SK-N-SH (cell line): Measurements from ENCODE around the gene RCE1. TPM values are rescaled to one million over a fixed set of nuclear protein-coding genes. Genes with fewer than 3 reads are reported as not detected.
A peak's percentile ranks its signal among the peaks of the same experiment; 100 is the strongest.

ENCODE experiments used
- CTCF ChIA-PET: fragments of 300-600, 350-600 bp; formaldehyde crosslinking; extraction: SDS; loops from one replicate; lab custom pipeline; 2021; lab: Yijun Ruan, JAX
- POLR2A ChIA-PET: fragments of 350-600 bp; sonication (Branson Sonifier 250); formaldehyde crosslinking; extraction: SDS; loops from one replicate; lab custom pipeline; 2020; ENCODE audit warnings: antibody characterized with exemption, inconsistent platforms; lab: Yijun Ruan, JAX
- DNase-seq: peaks from one replicate; pipeline ENCODE4 v3.0.0; 2012
- H2AFZ ChIP-seq: fragments of 200-600 bp; sonication (generic); 2 replicates; pipeline ENCODE4 v1.8.1; 2016; ENCODE audit warnings: antibody characterized with exemption, mild to moderate bottlenecking, low read depth
- H3F3A ChIP-seq: fragments of 200-600 bp; sonication (generic); replicated peaks from 2 replicates; pipeline ENCODE3; 2016; ENCODE audit warnings: antibody characterized with exemption, mild to moderate bottlenecking; ENCODE audit not compliant: insufficient read depth
- H3K27ac ChIP-seq, 2 experiments: fragments of 200-500 bp in 1 of 2; fragments of 200-600 bp in 1 of 2; sonication (Bioruptor generic) in 1 of 2; sonication (generic), shearing (Covaris generic) in 1 of 2; 2 replicates each; pipeline versions ENCODE4 v1.5.1 to v1.6.1; 2014 to 2016; ENCODE audit warnings: low read depth in 2 of 2, inconsistent platforms in 1 of 2, low read length in 1 of 2, mild to moderate bottlenecking in 1 of 2, mixed read lengths in 1 of 2
- H3K27me3 ChIP-seq: fragments of 200-600 bp; sonication (generic), shearing (Covaris generic); 2 replicates; pipeline ENCODE4 v1.6.1; 2016; ENCODE audit warnings: mixed run types; ENCODE audit not compliant: insufficient read depth
- H3K36me3 ChIP-seq, 2 experiments: fragments of 200-500 bp in 1 of 2; fragments of 200-600 bp in 1 of 2; sonication (Bioruptor generic) in 1 of 2; sonication (generic) in 1 of 2; replicated peaks in 1 of 2; 2 replicates each; pipeline versions ENCODE3 to v1.5.1; 2014 to 2016; ENCODE audit warnings: low read length in 1 of 2, mild to moderate bottlenecking in 1 of 2; ENCODE audit not compliant: insufficient read depth in 2 of 2, control insufficient read depth in 1 of 2
- H3K4me1 ChIP-seq, 2 experiments: fragments of 200-500 bp in 1 of 2; fragments of 200-600 bp in 1 of 2; sonication (Bioruptor generic) in 1 of 2; sonication (generic), shearing (Covaris generic) in 1 of 2; 2 replicates each; pipeline versions ENCODE4 v1.5.1 to v1.6.1; 2014 to 2016; ENCODE audit warnings: low read depth in 1 of 2, low read length in 1 of 2, mixed run types in 1 of 2; ENCODE audit not compliant: insufficient read depth in 2 of 2, control insufficient read depth in 1 of 2
- H3K4me2 ChIP-seq: fragments of 200-600 bp; sonication (generic), shearing (Covaris generic); 2 replicates; pipeline ENCODE4 v1.6.1; 2017; ENCODE audit warnings: mixed run types
- H3K4me3 ChIP-seq, 2 experiments: fragments of 200-500 bp in 1 of 2; fragments of 200-600 bp in 1 of 2; sonication (Bioruptor generic) in 1 of 2; sonication (generic), shearing (Covaris generic) in 1 of 2; 2 replicates each; pipeline versions ENCODE4 v1.5.1 to v1.8.1; 2014 to 2016; ENCODE audit warnings: low read depth in 2 of 2, inconsistent platforms in 1 of 2, low read length in 1 of 2, mild to moderate bottlenecking in 1 of 2, mixed read lengths in 1 of 2, moderate library complexity in 1 of 2
- H3K79me2 ChIP-seq: fragments of 200-600 bp; sonication (generic); 2 replicates; pipeline ENCODE4 v1.8.1; 2017; ENCODE audit warnings: mild to moderate bottlenecking; ENCODE audit not compliant: insufficient read depth
- H3K9ac ChIP-seq: fragments of 200-600 bp; sonication (generic); 2 replicates; pipeline ENCODE4 v1.6.1; 2017; ENCODE audit warnings: mixed run types
- H3K9me2 ChIP-seq: fragments of 200-600 bp; sonication (generic); 2 replicates; pipeline ENCODE4 v1.6.1; 2017; ENCODE audit warnings: mixed run types
- H3K9me3 ChIP-seq: fragments of 200-600 bp; sonication (generic); 2 replicates; pipeline ENCODE4 v1.6.1; 2017; ENCODE audit warnings: mixed run types, mild to moderate bottlenecking, moderate library complexity
- H4K20me1 ChIP-seq: fragments of 200-600 bp; sonication (generic); 2 replicates; pipeline ENCODE4 v1.6.1; 2017; ENCODE audit warnings: mild to moderate bottlenecking, mixed run types; ENCODE audit not compliant: insufficient read depth
- CHD2 ChIP-seq: fragments of 150-350 bp; IDR thresholded peaks from 2 replicates; pipeline ENCODE4 v1.6.1; 2018; ENCODE audit warnings: low read length; ENCODE audit not compliant: partially characterized antibody
- CTCF ChIP-seq: fragments of 200-600 bp; sonication (generic); IDR thresholded peaks from 2 replicates; pipeline ENCODE4 v1.6.1; 2017; ENCODE audit warnings: antibody characterized with exemption, mild to moderate bottlenecking, moderate library complexity
- FOSL2 ChIP-seq: IDR thresholded peaks from 2 replicates; pipeline ENCODE4 v1.4.0; 2012; ENCODE audit warnings: low read depth, mild to moderate bottlenecking, moderate library complexity, borderline replicate concordance
- FOXM1 ChIP-seq: IDR thresholded peaks from 2 replicates; pipeline ENCODE4 v1.4.0; 2012; ENCODE audit warnings: low read depth, mild to moderate bottlenecking
- GABPA ChIP-seq: IDR thresholded peaks from 2 replicates; pipeline ENCODE4 v1.4.0; 2012; ENCODE audit warnings: low read depth, mild to moderate bottlenecking
- GATA2 ChIP-seq: sonication (generic); formaldehyde crosslinking; IDR thresholded peaks from 2 replicates; pipeline ENCODE4 v1.5.0; 2020; ENCODE audit warnings: mild to moderate bottlenecking, missing genetic modification reagents
- IRF3 ChIP-seq: fragments of 150-350 bp; IDR thresholded peaks from 2 replicates; pipeline ENCODE4 v1.6.1; 2016; ENCODE audit warnings: mild to moderate bottlenecking, low read depth, low read length
- JUND ChIP-seq: IDR thresholded peaks from 2 replicates; pipeline ENCODE4 v1.4.0; 2012
- MAX ChIP-seq: IDR thresholded peaks from 2 replicates; pipeline ENCODE4 v1.4.0; 2012; ENCODE audit warnings: low read depth
- MEF2A ChIP-seq: IDR thresholded peaks from 2 replicates; pipeline ENCODE4 v1.4.0; 2012; ENCODE audit warnings: low read depth, borderline replicate concordance
- NFIC ChIP-seq: IDR thresholded peaks from 2 replicates; pipeline ENCODE4 v1.4.0; 2012; ENCODE audit warnings: borderline replicate concordance
- PBX3 ChIP-seq: IDR thresholded peaks from 2 replicates; pipeline ENCODE4; 2012
- POLR2AphosphoS5 ChIP-seq: IDR thresholded peaks from 2 replicates; pipeline ENCODE4 v1.6.1; 2012; ENCODE audit warnings: low read depth, low read length
- REST ChIP-seq: IDR thresholded peaks from 2 replicates; pipeline ENCODE4 v1.6.1; 2012; ENCODE audit warnings: mild to moderate bottlenecking, low read depth, low read length, moderate library complexity
- RFX5 ChIP-seq: IDR thresholded peaks from 2 replicates; pipeline ENCODE4 v1.6.1; 2012; ENCODE audit warnings: mild to moderate bottlenecking, improper control_type of control experiment, low read length
- RXRA ChIP-seq: IDR thresholded peaks from 2 replicates; pipeline ENCODE4 v1.4.0; 2012; ENCODE audit warnings: low read depth, mild to moderate bottlenecking, borderline replicate concordance
- SIN3A ChIP-seq: IDR thresholded peaks from 2 replicates; pipeline ENCODE4 v1.6.1; 2012; ENCODE audit warnings: low read depth, mild to moderate bottlenecking, low read length, moderate library complexity, borderline replicate concordance
- TCF12 ChIP-seq: IDR thresholded peaks from 2 replicates; pipeline ENCODE4 v1.4.0; 2012
- USF1 ChIP-seq: IDR thresholded peaks from 2 replicates; pipeline ENCODE4 v1.4.0; 2012; ENCODE audit warnings: low read depth, borderline replicate concordance
- YY1 ChIP-seq: IDR thresholded peaks from 2 replicates; pipeline ENCODE4 v1.4.0; 2012; ENCODE audit warnings: low read depth, mild to moderate bottlenecking
- ZBTB33 ChIP-seq: IDR thresholded peaks from 2 replicates; pipeline ENCODE4 v1.4.0; 2012; ENCODE audit warnings: low read depth, borderline replicate concordance
- WGBS: methylation state at CpG from one replicate; pipeline ENCODE4 v1.1.6; 2017; ENCODE audit warnings: low lambda C conversion rate; 5-methylcytosine and 5-hydroxymethylcytosine counted together
- polyA plus RNA-seq, 3 experiments: library from polyadenylated mRNA; depleted of rRNA; stranded (reverse); fragments of >200 nt; gene quantifications; 2 replicates each; pipeline ENCODE4 v1.2.3, GENCODE V29; 2012

Gene RCE1
- polyA plus RNA-seq, 1 of the 3 experiments (the other 2 are of a cell fraction), result 25.0 TPM

- ChIA-PET POLR2A (interaction anchor here (0.7 kb wide), 1 partner anchor 211 kb away, joined by 3 read pairs; no protein-coding TSS in a partner anchor), CTCF (interaction anchor here (0.7 to 1.1 kb wide), 2 partner anchors 9 to 24 kb away, joined by 3 read pairs; no protein-coding TSS in a partner anchor)
- no peaks in the 10 kb centered on the region for H3K9me2 ChIP-seq
- H3K4me2 ChIP-seq, result 0 out of 2 replicates have a peak overlapping the region, but pooled peaks have one; percentile 5
- 50% methylated on average over 14 of the region's 14 CpGs for WGBS
- H3K9me3 ChIP-seq, result no peaks in the 10 kb centered on the region
- no peak overlapping the region for H2AFZ ChIP-seq
- no peaks in the 10 kb centered on the region for H3K79me2 ChIP-seq
- peaks cover 8% of the 10 kb centered on the region for H3F3A ChIP-seq
- H3K4me3 ChIP-seq, result no peak overlapping the region
- DNase-seq, result no peak
- no peaks in the 10 kb centered on the region for H4K20me1 ChIP-seq
- H3K27ac ChIP-seq, result peak overlapping the region in 1 of 2 experiments; percentile 53; a peak in 2 of 4 replicates
- H3K27me3 ChIP-seq, result no peaks in the 10 kb centered on the region
- 0 out of 4 replicates have a peak, but pooled peaks cover 0 to 3% of the 10 kb centered on the region in 2 experiments for H3K4me1 ChIP-seq
- H3K9ac ChIP-seq, result no peak overlapping the region
- no peaks in the 10 kb centered on the region for H3K36me3 ChIP-seq
- peak; percentile 23; the same call in 1 of the 2 replicates for TF ChIP-seq SIN3A
- TF ChIP-seq CTCF, result no peak
- TF ChIP-seq CHD2, result no peak
- TF ChIP-seq USF1, result no peak
- peak; percentile 88 for TF ChIP-seq TCF12
- TF ChIP-seq REST, result peak; percentile 40; the same call in 1 of the 2 replicates
- TF ChIP-seq MAX, result peak; percentile 62
- no peak for TF ChIP-seq YY1
- TF ChIP-seq POLR2AphosphoS5, result peak; percentile 74; the same call in 1 of the 2 replicates
- peak; percentile 59; the same call in 1 of the 2 replicates for TF ChIP-seq NFIC
- TF ChIP-seq IRF3, result no peak
- no peak for TF ChIP-seq FOXM1
- TF ChIP-seq GABPA, result no peak
- 0 out of 2 replicates have a peak, but pooled peaks have one; percentile 25 for TF ChIP-seq ZBTB33
- no peak for TF ChIP-seq GATA2 (CRISPR knock-in tag)
- TF ChIP-seq FOSL2, result peak; percentile 100
- peak; percentile 94 for TF ChIP-seq JUND
- TF ChIP-seq RFX5, result no peak
- peak; percentile 73 for TF ChIP-seq PBX3
- peak; percentile 57; the same call in 1 of the 2 replicates for TF ChIP-seq RXRA
- no peak for TF ChIP-seq MEF2A
Measured at GRCh38 chr11:66891851-66892660, 48.8 kb downstream of the RCE1 start.
